Upper lobe of left lung (tissue), 6 donors: ENCODE measurements around the gene HDAC5. TPM values are rescaled to one million over a fixed set of nuclear protein-coding genes. Genes with fewer than 3 reads are reported as not detected.
"Not testable (repeated sequence)": the region's sequence is repeated elsewhere in the genome, so short reads cannot be mapped to it uniquely, and the experiment has no call there.

ENCODE experiments used
- ATAC-seq, 2 donors: fragments of 200-7000 bp; cut with Tn5 transposase; one replicate each; pipeline ENCODE4 v1.9.1; 2022; ENCODE audit warnings: mild to moderate bottlenecking in 2 of 2, moderate library complexity in 2 of 2; ENCODE audit not compliant: low FRiP score in 2 of 2
- DNase-seq, 2 donors: peaks; one replicate each; pipeline ENCODE4 v3.0.0-alpha.2; 2019 to 2020
- H3K27ac ChIP-seq, 4 donors: fragments of 200-600 bp; sonication (generic); one replicate each; pipeline ENCODE4 v1.5.1; 2016 to 2019
- H3K27me3 ChIP-seq, 4 donors: fragments of 200-600 bp; sonication (generic); one replicate each; pipeline ENCODE4 v1.5.1; 2017 to 2019
- H3K36me3 ChIP-seq, 4 donors: fragments of 200-600 bp; sonication (generic); one replicate each; pipeline ENCODE4 v1.5.1; 2016 to 2019
- H3K4me1 ChIP-seq, 4 donors: fragments of 200-600 bp; sonication (generic); one replicate each; pipeline ENCODE4 v1.5.1; 2018 to 2019
- H3K4me3 ChIP-seq, 4 donors: fragments of 200-600 bp; sonication (generic); one replicate each; pipeline ENCODE4 v1.5.1; 2017 to 2019; ENCODE audit warnings: mild to moderate bottlenecking in 2 of 4, moderate library complexity in 1 of 4
- H3K9me3 ChIP-seq, 4 donors: fragments of 200-600 bp; sonication (generic); one replicate each; pipeline ENCODE4 v1.5.1; 2018 to 2019
- EP300 ChIP-seq, 4 donors: sonication (generic); formaldehyde crosslinking; IDR thresholded peaks; one replicate each; pipeline ENCODE4 v1.5.1; 2017; ENCODE audit warnings: antibody characterized with exemption in 4 of 4, control low read depth in 2 of 4
- POLR2A ChIP-seq, 4 donors: fragments of 450-650 bp; IDR thresholded peaks; one replicate each; pipeline ENCODE4 v1.5.1; 2016 to 2017; ENCODE audit warnings: antibody characterized with exemption in 4 of 4, mild to moderate bottlenecking in 2 of 4
- POLR2AphosphoS5 ChIP-seq, 2 donors: sonication (generic); formaldehyde crosslinking; IDR thresholded peaks; one replicate each; pipeline ENCODE4 v1.5.1; 2017; ENCODE audit warnings: antibody characterized with exemption in 2 of 2
- WGBS, 2 donors: methylation state at CpG; one replicate each; pipeline ENCODE4 v1.1.5; 2017 to 2018; 5-methylcytosine and 5-hydroxymethylcytosine counted together
- total RNA-seq, 6 donors: library from RNA; depleted of rRNA in 4 of 6; stranded (reverse); fragments of >200 nt in 4 of 6; gene quantifications; one replicate each; pipeline versions ENCODE4 v1.1.0 to v1.2.1, GENCODE V29; 2016 to 2021
- TF ChIP-seq, protein P1 (sequence below), 6 experiments: fragments of 450-650 bp in 4 of 6; fragments of 200-600 bp in 2 of 6; sonication (generic) in 2 of 6; IDR thresholded peaks; one replicate each; pipeline ENCODE4 v1.5.1; 2016 to 2019; ENCODE audit warnings: antibody characterized with exemption in 6 of 6
- donor health status: DM: no; HTN: no; CAD: no; lungs with moderate emphysema.
- donor health status: DM: no; HTN: yes; CAD: no; lungs with severe emphysema.

The HDAC5 gene
- total RNA-seq, 6 donors from 2014 or later: 59.9 to 138 (median 64.9) TPM

DNA sequence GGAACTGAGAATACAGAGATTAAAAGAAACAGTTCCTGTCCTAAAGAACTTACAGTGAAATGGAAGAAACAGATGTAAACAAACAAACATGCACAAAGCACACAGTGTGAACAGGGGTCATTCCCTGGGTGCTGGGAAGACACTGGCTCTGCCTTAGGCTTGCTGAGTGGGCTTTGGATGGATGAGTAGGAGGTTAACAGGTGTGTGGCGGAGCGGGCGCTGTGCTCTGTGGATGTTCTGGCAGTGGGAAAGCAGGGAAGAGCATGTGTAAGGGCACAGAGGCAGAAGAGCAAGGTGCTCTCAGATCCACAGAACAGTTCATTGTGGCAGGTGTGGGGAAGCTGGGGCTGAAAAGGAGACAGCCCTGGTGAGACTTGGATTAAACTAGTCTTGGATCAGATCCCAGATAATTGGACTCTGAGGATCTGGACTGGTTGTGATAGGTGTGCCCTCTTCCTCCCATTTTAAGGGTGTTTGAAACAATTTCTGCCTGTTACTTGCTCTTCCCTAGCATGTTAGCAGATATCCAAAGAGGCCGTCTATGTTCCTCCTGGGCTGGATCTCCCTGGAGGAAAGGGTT is 26.4 kb upstream of the HDAC5 start:
- Histone ChIP-seq H3K36me3 (no peaks in the 10 kb centered on the region), H3K27ac (no peak overlapping the region), H3K4me1 (no peaks in the 10 kb centered on the region), H3K9me3 (no peaks in the 10 kb centered on the region), H3K27me3 (no peaks in the 10 kb centered on the region), H3K4me3 (no peak overlapping the region)
- no peak for DNase-seq
- ATAC-seq: no peak
- TF ChIP-seq EP300 (IDR thresholded peaks at IDR 0.05) (no peak), POLR2AphosphoS5 (IDR thresholded peaks at IDR 0.05) (no peak), POLR2A (IDR thresholded peaks at IDR 0.05) (no peak)
- TF ChIP-seq, protein P1, sequence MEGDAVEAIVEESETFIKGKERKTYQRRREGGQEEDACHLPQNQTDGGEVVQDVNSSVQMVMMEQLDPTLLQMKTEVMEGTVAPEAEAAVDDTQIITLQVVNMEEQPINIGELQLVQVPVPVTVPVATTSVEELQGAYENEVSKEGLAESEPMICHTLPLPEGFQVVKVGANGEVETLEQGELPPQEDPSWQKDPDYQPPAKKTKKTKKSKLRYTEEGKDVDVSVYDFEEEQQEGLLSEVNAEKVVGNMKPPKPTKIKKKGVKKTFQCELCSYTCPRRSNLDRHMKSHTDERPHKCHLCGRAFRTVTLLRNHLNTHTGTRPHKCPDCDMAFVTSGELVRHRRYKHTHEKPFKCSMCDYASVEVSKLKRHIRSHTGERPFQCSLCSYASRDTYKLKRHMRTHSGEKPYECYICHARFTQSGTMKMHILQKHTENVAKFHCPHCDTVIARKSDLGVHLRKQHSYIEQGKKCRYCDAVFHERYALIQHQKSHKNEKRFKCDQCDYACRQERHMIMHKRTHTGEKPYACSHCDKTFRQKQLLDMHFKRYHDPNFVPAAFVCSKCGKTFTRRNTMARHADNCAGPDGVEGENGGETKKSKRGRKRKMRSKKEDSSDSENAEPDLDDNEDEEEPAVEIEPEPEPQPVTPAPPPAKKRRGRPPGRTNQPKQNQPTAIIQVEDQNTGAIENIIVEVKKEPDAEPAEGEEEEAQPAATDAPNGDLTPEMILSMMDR (IDR thresholded peaks at IDR 0.05): no peak
- 95 to 96% methylated on average over 4 of the region's 4 CpGs for WGBS, 2 donors

DNA sequence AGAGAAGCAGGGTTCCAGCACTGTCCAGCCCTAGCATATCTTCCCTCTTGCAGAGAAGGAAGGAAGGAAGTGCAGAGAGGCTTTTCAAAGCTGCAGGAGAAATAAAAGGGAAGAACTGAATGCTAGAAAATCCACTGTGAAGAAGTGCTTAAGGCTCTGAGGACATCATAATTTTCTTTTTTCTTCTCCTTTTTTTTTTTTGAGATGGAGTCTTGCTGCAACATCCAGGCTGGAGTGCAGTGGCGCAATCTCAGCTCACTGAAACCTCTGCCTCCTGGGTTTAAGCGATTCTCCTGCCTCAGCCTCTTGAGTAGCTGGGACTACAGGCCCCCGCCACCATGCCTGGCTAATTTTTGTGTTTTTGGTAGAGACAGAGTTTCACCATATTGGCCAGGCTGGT is 25.6 kb upstream of the HDAC5 start:
- H3K27ac ChIP-seq, H3K36me3 ChIP-seq, H3K4me3 ChIP-seq, H3K4me1 ChIP-seq, ATAC-seq, DNase-seq, H3K27me3 ChIP-seq, H3K9me3 ChIP-seq: not testable (repeated sequence)
- 83 to 89% methylated on average over 3 of the region's 3 CpGs for WGBS, 2 donors

DNA sequence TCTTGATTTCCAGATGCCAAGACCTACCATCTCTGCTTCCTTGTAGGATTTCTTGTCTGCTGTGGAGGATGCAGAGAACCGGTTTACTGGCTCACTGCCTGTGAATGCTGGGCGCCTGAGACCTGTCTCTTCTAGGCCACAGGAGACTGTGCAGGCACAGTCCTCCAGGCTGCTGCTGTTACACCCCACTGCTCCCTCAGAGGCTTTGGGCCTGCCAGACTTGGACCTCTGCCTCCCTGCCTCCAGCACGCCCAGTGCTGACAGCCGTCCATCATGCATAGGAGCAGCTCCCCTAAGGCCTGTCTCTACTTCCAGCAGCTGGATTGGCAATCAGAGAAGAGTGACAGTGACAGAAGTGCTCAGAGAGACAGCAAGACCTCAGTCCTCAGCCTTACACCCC is 24.4 kb upstream of the HDAC5 start:
- DNase-seq (no peak), ATAC-seq (no peak)
- Histone ChIP-seq H3K27ac (no peak overlapping the region), H3K36me3 (no peaks in the 10 kb centered on the region), H3K4me3 (no peak overlapping the region), H3K27me3 (no peaks in the 10 kb centered on the region), H3K9me3 (no peaks in the 10 kb centered on the region), H3K4me1 (no peaks in the 10 kb centered on the region)
- WGBS, 2 donors: 92 to 93% methylated on average over 2 to 4 of the region's 4 CpGs
- TF ChIP-seq, protein P1 (IDR thresholded peaks at IDR 0.05): no peak
- TF ChIP-seq POLR2AphosphoS5 (IDR thresholded peaks at IDR 0.05) (no peak), EP300 (IDR thresholded peaks at IDR 0.05) (no peak), POLR2A (IDR thresholded peaks at IDR 0.05) (no peak)

DNA sequence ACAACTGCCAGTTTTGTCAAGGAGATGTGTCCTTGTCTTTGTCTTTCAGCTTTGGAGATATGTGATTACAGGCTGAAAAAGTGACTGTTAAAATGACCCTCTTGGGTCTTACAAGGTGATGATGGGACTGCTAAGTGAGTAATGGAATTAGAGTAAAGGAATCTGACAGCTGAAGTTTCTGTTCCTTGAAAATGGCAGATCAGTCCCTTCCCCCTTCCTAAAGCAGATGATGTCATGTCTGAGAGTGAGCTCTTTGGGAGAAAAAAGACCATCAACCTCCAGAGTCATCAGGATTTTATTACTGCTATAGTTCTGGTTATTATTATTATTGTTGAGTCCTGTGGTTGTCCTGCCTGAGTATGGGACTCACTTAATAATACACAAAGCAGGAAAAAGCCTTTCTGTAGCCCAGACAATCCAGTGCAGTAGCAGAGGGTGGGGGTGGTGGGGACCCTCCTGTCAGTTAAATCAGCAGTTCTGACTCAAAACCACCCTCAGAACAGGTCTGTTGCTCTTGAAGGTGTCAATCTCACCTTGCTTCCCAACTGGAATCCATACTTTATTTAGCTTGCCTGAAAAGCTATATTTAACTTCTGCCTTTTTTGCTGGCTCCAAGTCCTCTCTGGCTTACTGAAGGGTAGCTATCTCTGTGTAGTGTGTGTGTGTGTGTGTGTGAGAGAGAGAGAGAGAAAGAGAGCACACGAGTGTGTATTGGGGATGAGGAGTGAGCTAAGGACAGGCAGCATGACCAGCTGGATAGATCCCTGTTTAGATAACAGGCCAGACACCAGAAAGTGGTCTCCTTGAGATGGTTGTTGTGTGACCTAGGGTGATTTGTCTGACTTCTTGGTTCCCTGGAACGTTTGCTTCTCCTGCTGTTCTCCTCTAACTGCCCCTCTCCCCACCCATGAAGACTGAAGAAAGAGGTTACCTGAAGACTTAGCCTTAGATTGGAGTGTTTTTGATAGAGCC is 23.2 kb upstream of the HDAC5 start:
- DNase-seq: no peak
- WGBS, 2 donors: 50 to 70% methylated on average over 2 of the region's 2 CpGs
- Histone ChIP-seq H3K4me3 (no peak overlapping the region), H3K9me3 (no peaks in the 10 kb centered on the region), H3K27me3 (no peaks in the 10 kb centered on the region), H3K4me1 (peaks cover 6 to 8% (median 7%) of the 10 kb centered on the region in 4 donors), H3K27ac (no peak overlapping the region), H3K36me3 (no peaks in the 10 kb centered on the region)
- no peak for ATAC-seq
- TF ChIP-seq POLR2AphosphoS5 (IDR thresholded peaks at IDR 0.05) (no peak), EP300 (IDR thresholded peaks at IDR 0.05) (no peak), POLR2A (IDR thresholded peaks at IDR 0.05) (no peak)
- TF ChIP-seq, protein P1 (IDR thresholded peaks at IDR 0.05): no peak

DNA sequence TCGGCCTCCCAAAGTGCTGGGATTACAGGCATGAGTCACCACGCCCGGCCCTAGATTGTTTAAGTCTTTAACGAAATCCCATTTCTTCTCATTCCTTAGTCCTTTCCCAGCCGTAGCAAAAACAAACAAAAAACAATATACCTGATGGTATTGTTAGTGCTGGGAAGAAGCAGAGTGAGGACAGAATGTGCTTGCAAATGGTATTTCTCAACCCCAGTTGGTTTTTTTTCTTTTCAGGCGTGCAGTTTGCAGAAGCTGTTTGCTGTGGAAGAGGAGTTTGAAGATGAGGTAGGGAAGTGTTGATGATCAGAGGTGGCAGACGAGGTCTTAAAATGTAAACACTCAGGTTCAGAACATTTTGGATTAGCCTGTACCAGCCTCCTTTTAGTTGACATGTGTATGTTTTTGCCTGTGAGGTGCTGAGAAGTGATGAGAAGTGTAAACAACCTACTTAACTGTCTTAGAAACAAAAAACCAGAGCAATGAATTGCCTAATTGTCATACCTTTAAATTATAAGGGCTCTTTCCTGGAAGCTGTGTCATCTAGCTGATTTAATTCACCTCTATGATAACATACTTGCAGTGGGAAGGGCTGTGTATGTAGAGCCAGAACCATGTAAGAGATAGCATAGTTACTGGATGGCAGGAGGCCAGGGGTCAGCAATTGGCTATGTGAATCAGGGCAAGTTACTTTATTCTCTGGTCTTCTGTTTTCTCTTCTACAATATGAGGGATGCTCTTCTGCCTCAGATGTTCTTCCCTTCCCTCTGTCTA is 21.7 kb upstream of the HDAC5 start:
- no peak for TF ChIP-seq POLR2A (IDR thresholded peaks at IDR 0.05)
- TF ChIP-seq POLR2AphosphoS5 (IDR thresholded peaks at IDR 0.05): peak in 1 of 2 donors; percentile 29
- peaks cover 6 to 13% (median 7%) of the 10 kb centered on the region in 4 donors for H3K4me1 ChIP-seq
- WGBS, 2 donors: 72 to 79% methylated on average over 7 of the region's 7 CpGs
- ATAC-seq (no peak), DNase-seq (no peak)
- H3K9me3 ChIP-seq: no peaks in the 10 kb centered on the region
- no peak overlapping the region for H3K4me3 ChIP-seq
- peak overlapping the region in 1 of 4 donors; percentile 27 for H3K27ac ChIP-seq
- H3K27me3 ChIP-seq: no peaks in the 10 kb centered on the region
- no peaks in the 10 kb centered on the region for H3K36me3 ChIP-seq

DNA sequence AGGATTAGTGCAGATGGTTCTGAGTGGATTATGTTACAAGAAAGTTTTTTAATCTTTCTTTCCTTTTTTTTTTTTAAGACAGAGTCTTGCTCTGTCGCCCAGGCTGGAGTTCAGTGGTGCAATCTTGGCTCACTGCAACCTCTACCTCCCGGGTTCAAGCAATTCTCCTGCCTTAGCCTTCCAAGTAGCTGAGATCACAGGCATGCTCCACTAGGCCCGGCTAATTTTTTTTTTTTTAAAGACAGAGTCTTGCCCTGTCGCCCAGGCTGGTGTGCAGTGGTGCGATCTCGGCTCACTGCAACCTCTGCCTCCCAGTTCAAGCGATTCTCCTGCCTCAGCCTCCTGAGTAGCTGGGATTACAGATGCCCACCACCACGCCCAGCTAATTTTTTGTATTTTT is 20.5 kb upstream of the HDAC5 start:
- H3K9me3 ChIP-seq, H3K36me3 ChIP-seq, H3K27me3 ChIP-seq, DNase-seq, ATAC-seq, H3K4me3 ChIP-seq, H3K27ac ChIP-seq: not testable (repeated sequence)
- peaks cover 6 to 13% (median 7%) of the 10 kb centered on the region in 4 donors for H3K4me1 ChIP-seq
- 90 to 92% methylated on average over 8 of the region's 8 CpGs for WGBS, 2 donors
